ENCODE measurements around the gene DCAKD.

The DCAKD gene

DNA sequence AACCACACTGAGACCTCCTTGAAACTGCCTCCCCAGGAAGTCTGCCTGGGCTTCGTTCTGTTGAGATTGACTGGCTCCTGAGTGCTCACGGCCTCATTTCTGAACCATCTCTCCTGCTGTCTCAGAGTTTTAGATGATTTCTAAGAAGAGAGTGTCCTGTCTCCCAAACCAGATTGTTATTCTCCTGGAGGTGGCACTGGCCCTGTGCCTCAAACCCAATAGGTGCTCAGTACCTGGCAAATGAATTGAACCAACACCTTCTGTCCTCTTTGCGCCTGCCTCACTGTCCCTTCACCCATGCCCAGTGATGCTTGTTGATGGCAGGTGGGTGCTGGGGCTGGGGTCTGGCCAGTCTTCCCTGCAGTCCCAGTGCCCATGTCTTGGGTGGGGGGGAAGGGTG lies 47.0 kb downstream of the DCAKD start:
- no peak for DNase-seq (ENCODE audit: low read depth in 2 of 2)

DNA sequence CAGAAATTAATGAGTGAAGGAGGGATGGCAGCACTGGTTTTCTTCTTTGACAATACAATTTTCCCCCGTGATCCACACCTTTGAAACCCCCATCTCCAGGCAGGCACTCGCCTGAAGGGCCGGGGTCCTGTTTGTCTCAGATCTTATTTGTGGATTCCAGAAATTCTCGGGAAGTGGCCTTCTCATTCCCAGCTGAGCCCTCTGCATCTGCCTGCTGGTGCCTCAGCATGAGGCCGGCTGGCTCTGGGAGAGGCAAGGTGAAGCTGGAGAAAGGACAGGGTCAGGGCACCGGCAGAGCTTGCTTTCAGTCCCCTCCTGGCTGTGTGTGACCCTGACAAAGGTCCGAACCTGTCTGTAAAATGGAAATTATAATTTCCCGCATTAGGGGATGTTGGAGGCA lies 47.6 kb downstream of the DCAKD start:
- DNase-seq (ENCODE audit: low read depth in 2 of 2) = no peak

DNA sequence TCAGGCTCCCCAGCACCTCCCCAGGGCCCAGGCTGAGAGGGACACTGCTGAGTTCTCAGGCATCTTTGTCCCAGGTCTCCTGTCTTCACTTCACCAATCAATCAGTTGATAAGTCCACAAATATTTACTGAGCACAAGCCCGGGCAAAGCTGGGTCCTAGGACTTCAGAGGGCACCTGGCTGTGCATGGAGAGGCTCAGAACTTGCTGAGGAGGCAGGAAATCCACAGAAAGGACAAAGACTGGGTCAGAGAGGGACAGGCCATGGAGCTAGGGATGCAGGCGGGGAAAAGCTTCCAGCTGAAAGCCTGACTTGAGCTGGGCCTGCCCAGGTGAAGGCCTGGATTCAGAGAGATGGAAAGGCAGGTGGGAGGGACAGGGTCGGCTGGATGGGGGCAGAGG lies 50.1 kb downstream of the DCAKD start:
- DNase-seq (ENCODE audit: low read depth in 2 of 2) = no peak

DNA sequence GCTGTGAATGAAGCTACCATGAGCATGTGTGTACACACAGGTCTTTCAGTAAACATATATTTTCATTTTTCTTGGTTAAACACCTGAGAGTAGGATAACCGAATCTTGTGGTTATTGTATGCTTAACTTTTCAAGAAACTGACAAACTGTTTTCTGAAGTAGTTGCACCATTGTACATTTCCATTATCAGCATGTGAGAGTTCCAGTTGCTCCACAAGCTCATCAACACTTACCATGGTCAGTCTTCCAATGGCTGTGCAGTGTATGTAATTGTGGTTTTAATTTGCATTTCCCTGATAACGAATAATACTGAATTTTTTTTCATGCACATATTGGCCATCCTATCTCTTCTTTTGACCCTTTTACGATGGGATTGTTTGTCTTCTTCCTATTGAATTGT lies 52.0 kb downstream of the DCAKD start:
- no peak for DNase-seq (ENCODE audit: low read depth in 2 of 2)

DNA sequence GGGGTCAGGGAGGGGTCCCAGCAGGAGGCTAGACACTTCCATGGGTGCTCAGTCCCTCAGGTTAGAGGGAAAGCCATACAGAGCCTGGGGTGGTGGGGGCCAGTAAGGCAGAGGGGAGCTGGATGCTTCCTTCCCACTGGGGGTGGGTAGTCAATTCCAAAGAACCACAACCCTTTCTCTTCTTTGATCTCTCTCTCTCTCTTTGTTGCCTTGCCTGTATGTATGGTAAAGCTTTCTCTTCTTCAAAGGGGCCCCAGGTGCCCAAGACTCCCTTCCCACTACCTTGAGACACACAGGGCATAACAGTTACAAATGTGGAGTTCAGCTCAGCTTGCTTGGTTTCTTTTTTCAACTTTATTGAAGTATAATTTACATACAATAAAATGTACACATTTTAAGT lies 52.8 kb downstream of the DCAKD start:
- DNase-seq (ENCODE audit: low read depth in 2 of 2) = no peak

DNA sequence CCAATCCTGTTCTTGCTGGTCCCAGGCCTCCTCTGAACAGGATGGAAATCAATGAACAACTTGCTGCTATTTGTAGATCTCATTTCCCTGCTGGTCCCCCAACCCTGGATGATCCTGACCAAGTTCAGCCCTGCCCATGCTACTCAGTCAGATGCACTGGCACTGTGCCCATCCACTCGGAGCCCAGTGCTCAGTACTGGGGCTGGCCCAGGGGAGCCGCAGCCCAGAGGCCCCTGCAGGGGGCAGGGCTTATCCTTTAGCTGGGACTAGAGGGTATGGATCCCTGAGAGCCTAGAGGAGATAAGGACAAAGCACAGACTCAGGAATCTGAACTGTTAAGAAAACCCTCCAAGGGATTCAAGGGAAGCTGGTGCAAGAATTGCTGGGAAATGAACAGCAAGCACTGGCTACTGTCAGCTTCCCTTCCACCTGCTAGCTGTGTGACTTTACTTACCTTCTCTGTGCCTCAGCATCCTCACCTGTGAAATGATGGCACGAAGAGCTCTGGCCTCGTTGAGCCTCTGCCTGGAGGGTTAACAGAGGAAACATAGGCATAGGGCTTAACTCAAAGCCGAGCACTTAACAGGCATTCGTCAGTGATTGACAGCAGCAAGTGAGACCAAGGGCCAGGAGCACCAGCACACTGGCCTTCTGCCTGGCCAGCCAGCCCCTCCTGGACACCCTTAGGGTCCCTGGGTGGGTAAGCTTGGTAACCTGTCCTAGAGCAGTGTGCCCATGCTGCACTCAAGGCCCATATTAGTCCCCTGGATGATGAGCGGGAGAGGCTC lies 53.5 kb downstream of the DCAKD start:
- DNase-seq (ENCODE audit: low read depth in 2 of 2) = no peak

DNA sequence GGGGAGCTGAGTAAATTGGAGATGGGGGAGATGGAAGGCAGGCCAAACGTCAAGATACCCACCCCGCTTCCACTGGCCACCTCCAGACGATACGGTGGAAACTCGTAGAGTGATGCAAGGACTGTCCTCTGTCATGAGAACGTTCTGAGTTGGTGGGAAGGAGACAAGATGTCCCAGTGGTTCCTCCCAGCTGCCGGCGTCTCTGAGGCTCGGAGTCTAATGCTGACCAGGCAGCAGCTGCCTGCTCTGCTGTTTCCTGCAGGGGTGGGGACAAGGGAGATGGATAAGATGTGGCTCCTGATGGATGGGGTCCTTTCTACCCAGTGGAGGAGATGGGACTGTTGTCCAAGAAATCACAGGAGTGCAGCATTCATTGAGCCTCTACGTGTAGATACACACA lies 55.1 kb downstream of the DCAKD start:
- no peak for DNase-seq (ENCODE audit: low read depth in 2 of 2)

DNA sequence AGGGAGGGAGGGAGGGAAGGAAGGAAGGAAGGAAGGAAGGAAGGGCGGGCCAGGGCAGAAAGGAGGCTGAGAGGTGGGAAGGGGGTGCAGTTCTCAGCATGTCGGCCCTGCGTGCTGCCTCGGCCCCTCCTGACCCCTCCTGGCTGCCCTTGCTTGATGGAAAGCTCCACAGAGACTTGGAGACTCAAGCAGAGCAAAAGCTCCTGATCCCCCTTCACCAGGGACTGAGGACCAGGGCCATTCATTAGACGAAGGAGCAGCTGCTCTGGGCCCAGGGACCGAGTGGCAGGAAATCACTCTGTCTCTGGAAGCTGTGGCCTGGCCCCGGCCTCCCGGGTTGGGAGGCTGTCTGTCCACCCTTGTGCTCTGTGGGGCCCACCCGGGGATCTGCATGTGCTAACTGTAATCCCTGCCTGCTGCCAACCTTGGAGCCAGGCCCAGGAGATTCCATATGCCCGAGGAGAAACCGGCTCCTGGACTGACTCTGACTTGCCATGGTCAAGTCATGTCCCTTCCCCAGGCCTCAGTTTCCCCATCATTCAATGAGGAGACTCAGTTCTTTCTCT lies 55.9 kb downstream of the DCAKD start:
- DNase-seq (ENCODE audit: low read depth in 2 of 2) = no peak

DNA sequence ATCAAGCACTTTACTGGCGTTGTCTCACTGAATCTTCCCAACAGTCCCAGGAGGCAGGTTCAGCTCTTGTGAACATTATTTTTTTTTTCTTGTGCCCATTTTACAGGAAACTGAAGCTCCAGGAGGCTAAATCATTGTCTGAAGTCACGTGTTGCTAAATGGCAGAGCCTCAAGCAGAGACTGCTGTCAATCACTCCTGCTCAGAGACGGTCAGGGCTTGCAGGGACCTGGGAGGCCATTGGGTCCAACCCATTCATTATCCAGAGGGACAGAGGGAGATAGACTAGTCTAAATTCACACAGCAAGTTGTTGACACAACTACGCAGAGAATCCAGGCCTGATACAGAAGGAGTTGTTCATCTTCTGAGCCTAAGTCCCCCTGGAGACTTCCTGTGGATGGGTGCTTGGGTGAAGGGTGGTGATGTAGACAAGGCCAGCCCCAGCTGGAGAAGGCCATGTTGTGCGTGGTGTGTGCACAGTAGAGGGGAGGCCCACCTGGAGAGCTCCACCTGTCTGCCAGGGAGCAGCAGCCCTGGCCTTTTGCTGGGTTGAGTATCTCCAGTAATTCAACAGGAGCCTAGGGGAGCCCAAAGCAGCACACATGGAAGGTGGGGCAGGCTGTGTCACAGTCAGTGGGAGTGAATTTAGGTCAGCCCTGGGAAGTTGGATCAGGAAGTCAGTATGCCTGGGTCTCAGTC lies 59.0 kb downstream of the DCAKD start:
- no peak for DNase-seq (ENCODE audit: low read depth in 2 of 2)

DNA sequence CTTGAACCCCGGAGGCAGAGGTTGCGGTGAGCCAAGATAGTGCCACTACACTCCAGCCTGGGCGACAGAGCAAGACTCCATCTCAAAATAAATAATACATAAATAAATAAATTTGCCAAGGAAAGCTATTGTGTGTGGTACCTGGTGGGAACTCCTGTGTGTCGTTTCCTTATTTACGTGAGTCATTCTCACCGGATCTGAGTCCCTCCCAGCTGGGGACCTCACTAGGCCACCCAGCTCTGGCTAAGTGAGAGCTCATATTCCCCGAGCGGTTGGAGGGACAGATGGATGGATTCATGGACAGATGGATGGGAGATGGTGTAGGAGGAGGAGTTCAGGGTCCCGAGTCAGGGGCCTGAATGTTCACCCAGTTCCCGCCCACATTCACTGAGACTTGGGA lies 60.4 kb downstream of the DCAKD start:
- DNase-seq (ENCODE audit: low read depth in 2 of 2) = no peak

DNA sequence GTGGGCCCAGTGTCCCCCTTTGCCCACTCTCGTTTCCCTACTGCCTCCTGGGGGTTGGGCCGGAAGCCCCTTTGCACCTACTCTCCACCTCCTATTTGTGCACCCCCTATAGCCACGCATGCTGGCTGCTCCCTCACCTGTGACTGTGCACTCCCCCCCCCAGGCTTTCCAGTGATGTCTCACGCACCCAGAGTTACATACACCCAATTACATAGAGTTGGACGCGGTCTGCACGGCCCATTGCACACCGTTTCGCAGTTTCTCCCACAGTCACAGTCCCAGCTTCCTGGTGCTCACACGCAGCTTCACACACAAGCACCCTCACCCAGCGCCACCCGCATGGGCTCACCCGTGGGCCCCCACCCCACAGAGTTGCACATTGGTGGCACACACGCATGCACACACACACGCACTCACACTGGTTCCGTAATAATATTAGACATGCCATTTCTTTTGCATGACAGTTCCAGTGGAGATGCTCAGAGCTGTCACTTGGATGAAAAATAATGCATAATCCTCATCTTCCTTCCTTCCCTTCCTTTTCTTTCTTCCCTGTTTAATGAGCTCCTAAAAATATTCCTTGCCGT lies 61.8 kb downstream of the DCAKD start:
- DNase-seq (ENCODE audit: low read depth in 2 of 2) = no peak

DNA sequence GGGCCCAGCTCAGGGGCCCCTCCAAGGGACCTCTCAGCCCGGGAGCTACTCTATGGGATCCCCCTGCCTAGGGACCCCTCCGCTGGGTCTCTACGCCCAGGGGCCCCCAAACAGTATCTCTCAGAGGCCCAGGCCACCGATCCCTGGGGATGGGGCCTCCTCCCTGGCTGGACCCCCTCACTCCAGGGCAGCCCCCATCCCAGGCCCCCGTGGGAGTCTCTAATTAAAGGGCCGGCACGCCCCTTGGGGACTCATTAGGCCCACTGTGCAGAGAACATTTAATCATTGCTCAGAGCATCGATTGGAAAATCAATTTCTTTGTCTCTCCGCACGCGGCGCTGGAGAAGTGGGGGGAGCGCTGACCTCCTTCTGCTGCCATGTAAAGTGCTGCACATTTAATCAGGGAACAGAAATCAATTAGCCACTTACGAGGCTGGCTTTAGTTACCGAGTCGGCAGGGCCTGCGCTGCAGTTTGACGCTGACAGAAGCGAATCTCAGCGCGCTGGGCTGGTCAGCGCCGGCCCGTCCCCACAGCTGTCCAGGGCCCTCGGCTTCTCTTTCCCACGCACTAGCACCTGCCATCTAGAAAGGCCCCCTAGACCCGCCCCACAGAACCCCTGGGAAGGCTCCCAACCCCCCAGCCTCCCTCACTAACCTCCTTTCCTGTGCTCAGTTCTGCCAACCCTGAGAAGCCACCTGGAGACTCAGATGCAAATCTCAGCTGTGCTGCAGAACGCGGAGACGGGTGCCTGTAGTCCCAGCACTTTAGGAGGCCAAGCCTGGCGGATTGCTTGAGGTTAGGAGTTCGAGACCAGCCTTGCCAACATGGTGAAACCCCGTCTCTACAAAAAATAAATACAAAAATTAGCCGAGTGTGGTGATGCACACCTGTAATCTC lies 63.1 kb downstream of the DCAKD start:
- no peak for DNase-seq (ENCODE audit: low read depth in 2 of 2)

DNA sequence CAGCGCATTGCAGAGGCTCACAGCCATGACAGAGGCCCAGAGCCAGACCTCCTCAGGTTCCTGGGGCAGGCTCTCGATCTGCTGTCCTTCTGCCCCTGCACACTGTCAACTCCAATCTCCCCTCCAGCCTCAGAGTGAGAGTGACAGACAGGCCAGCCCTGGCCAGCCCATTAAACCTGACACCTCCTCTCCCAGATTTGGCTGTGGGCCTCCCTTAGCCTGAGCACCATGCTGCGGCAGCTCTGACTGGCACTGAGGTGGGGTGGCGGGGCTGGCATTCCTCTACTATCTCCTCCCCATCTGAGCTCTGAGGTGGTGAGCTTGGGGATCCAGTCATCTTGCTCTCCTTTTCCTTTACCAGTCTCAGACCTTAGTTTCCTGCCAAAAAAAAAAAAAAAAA lies 67.9 kb downstream of the DCAKD start:
- no peak for DNase-seq (ENCODE audit: low read depth in 2 of 2)

DNA sequence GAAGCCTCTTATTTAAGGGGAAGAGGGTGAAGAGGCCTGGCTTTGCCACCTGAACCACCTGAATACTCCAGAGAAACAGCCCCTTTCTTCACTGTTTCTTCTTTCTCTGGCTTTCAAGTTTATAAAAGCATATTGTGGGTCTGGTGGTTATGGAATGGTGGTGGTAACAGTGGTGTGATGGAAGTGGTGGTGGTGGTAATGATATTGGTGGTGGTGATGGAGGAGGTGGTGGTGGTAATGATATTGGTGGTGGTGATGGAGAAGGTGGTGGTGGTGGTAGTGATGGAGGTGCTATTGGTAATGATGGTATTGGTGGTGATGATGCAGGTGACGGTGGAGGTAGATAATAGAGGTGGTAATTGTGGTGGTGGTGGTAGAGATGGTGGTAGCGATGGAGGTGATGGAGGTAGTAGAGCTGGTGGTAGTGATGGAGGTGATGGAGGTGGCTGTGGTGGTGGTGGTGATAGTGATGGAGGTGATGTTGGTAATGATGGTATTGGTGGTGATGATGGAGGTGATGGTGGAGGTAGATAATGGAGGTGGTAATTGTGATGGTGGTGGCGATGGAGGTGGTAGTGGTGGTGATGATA lies 69.2 kb downstream of the DCAKD start:
- no peak for DNase-seq (ENCODE audit: low read depth in 2 of 2)

DNA sequence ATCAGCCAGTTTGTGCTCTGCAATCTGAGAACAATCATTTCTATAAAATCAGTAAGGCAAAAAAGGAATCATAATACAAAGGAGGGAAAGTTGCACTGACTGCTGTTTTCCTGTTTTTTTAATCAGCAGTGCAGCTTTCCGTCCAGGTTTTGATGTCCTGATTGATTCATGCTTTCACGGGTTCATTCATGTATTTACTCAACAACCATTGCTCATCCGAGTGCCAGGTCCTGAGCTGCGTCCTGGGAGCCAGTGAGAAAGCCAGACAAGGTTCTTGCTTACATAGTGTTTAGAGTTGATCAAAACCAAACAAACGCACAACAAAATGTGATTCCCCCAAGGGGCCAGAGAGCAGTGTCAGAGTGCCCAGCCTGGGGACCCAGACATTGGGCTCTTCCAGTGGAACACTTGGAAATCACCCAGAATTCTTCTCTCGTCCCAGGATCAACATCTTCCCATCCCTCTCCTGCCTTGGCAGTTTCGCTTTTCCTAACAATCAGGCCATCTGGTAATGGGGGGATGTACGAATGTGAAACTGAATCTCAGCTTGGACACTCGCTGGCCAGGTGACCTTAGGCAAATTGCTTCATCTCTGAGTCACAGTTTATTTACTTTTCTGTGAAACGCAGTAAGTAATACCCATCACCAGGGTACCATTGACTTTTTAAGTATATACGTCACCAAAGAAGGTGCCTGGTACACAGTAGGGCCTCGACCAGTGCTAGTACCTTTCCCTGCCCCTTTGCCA lies 70.0 kb downstream of the DCAKD start:
- DNase-seq (ENCODE audit: low read depth in 2 of 2) = no peak

DNA sequence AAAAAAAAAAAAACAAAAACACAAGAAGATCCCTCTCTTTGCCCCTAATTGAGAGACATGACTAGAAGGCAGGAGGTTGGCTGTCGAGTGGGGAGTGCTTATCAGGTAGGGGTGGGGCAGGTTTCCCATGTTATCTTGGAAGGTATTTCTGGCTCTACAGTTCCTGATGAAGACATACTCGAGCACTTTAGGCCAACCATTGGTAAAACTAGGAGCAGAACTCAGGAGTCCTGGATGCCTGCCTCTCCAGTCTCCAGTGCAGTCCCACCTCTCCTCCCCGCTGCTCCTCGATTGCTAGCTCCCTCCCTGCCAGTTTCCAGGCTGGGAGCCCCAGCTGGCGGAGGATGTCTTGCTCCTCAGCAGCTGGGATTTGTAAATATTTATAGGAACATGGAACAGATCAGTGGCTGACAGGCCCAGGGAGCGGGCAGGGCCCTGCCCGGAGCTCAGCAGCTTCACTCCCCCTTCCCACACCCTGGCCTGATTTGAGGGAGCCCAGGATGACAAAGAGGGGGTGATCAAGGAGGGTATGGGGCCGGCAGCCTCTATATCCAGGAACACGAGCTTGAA lies 71.9 kb downstream of the DCAKD start:
- no peak for DNase-seq (ENCODE audit: low read depth in 2 of 2)

DNA sequence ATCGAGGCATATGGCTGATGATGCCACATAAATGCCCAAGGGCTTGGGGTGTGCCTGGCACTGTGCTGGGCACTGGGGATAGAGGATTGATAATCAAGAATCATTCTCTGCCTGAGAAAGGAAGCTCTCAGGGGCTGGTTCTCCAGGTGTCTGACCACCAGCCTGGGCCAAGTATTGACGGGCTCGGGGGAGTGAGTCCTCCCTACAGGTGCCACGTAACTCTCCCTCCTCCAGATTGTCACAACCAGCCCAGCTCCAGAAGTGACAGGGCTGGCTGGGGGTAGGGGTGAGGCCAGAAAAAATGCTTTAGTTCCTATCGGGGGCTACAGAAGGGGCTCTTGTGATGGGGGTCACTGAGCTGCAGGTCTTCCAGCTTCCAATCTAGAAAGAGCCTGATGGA lies 72.6 kb downstream of the DCAKD start:
- no peak for DNase-seq (ENCODE audit: low read depth in 2 of 2)

DNA sequence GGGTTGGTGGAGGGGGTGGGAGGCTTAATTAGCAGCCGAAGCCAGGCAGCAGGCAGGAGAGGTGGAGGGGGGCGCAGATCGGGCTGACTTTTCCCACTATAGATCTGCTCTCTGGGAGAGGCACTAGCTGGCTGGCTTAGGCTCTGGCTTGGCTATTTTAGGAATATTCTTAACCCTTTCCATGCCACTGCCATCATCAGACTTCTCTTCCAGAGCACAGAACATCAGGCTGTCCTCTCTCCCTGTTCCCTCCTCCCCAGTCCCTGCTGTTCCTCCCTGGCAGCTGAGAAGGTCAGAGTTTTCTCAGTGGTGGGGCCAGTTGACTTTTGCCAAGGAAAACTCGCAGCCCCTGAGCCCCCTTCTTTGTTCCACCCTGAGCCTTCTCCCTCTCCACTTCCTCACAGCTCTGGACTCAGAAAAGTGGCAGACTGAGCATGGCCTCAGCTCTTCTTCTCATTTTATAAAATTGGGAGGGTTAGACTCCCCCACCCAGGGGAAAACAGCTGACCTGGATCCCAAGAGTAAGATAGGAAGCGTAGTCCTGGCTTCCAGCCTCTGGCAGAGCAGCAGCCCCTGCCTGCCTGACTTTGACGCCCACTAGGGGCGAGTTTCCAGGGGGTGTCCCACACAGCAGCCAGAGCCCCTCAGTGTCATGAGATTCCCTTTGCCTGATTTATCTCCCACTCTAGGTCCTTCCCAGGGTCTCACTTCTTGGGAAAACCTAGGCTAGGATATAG lies 73.5 kb downstream of the DCAKD start:
- no peak for DNase-seq (ENCODE audit: low read depth in 2 of 2)

DNA sequence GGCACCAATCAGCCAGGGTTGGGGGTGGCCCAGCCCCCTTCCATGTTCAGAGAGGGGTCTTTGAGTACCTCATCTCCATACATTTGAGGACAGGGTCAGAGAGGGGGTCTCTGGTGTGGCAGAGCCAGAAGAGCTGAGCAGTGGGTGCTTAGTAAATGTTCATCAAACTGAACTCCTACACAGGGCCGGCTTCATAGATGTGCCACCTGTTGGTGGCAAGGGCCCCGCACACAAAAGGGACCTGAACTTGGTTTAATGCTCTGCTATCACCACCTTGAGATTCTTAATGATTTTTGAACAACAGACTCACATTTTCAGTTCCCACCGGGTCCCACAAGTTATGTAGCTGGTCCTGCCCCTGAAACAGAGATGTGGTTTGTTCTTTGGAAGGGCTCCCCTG lies 74.4 kb downstream of the DCAKD start:
- DNase-seq (ENCODE audit: low read depth in 2 of 2) = no peak

DNA sequence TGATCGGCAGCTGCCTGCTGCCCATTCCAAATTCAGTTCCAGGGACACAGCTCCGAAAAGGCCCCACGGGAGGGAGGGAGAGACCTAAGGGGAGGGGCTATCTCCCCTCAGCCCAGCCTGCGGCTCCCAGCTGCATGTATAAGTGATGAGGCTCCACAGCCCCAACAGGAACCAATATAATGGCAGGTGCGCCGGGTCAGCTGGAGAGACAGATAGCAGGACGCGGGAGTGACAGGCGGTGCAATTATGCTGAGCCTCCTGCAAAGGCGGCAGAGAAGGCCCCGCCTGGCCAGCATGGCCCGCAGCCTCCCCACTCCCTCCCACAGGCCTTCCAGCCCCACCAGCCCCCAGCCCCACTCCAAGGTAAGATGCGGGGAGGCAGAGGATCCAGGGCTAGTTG lies 75.2 kb downstream of the DCAKD start:
- no peak for DNase-seq (ENCODE audit: low read depth in 2 of 2)
